ENCODE measurements around the gene STRIP1. TPM values are rescaled to one million over a fixed set of nuclear protein-coding genes. Genes with fewer than 3 reads are reported as not detected.

Gene STRIP1
- total RNA-seq, 6 experiments from 2014 or later, result 9.9 to 15.5 (median 12.4) TPM

GRCh38 chr1:110006516-110006915 lies 27.9 kb upstream of the STRIP1 start:
- Histone ChIP-seq H3K9me3 (no peaks in the 10 kb centered on the region), H3K4me3 (no peak overlapping the region), H3K27me3 (no peaks in the 10 kb centered on the region), H3K36me3 (peaks cover 0 to 24% (median 10%) of the 10 kb centered on the region in 4 donors), H3K4me1 (peaks cover 0 to 77% (median 26%) of the 10 kb centered on the region in 4 donors), H3K27ac (no peak overlapping the region)
- intact Hi-C loops (cut with DNase I), result no loop called here
- WGBS (ENCODE audit: insufficient coverage, low coverage, low lambda C conversion rate, missing lambda C conversion rate), result 9% methylated on average over 1 of the region's 1 CpG
- ATAC-seq (no peak), DNase-seq (no peak)
- TF ChIP-seq, protein P1, sequence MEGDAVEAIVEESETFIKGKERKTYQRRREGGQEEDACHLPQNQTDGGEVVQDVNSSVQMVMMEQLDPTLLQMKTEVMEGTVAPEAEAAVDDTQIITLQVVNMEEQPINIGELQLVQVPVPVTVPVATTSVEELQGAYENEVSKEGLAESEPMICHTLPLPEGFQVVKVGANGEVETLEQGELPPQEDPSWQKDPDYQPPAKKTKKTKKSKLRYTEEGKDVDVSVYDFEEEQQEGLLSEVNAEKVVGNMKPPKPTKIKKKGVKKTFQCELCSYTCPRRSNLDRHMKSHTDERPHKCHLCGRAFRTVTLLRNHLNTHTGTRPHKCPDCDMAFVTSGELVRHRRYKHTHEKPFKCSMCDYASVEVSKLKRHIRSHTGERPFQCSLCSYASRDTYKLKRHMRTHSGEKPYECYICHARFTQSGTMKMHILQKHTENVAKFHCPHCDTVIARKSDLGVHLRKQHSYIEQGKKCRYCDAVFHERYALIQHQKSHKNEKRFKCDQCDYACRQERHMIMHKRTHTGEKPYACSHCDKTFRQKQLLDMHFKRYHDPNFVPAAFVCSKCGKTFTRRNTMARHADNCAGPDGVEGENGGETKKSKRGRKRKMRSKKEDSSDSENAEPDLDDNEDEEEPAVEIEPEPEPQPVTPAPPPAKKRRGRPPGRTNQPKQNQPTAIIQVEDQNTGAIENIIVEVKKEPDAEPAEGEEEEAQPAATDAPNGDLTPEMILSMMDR (IDR thresholded peaks at IDR 0.05), result no peak
- TF ChIP-seq POLR2A (IDR thresholded peaks at IDR 0.05), result no peak

GRCh38 chr1:110007046-110007830 lies 27.2 kb upstream of the STRIP1 start:
- Histone ChIP-seq H3K4me1 (peaks cover 0 to 83% (median 29%) of the 10 kb centered on the region in 4 donors), H3K36me3 (peaks cover 0 to 30% (median 13%) of the 10 kb centered on the region in 4 donors), H3K27ac (no peak overlapping the region), H3K4me3 (no peak overlapping the region), H3K9me3 (no peaks in the 10 kb centered on the region), H3K27me3 (no peaks in the 10 kb centered on the region)
- ATAC-seq (peak in 1 of 4 donors; percentile 6), DNase-seq (no peak)
- no peak for TF ChIP-seq POLR2A (IDR thresholded peaks at IDR 0.05)
- TF ChIP-seq, protein P1 (IDR thresholded peaks at IDR 0.05), result no peak
- WGBS (ENCODE audit: insufficient coverage, low coverage, low lambda C conversion rate, missing lambda C conversion rate), result 45% methylated on average over 4 of the region's 4 CpGs
- intact Hi-C loops (cut with DNase I), result no loop called here

- intact Hi-C loops (cut with DNase I), result no loop called here
- WGBS (ENCODE audit: insufficient coverage, low coverage, low lambda C conversion rate, missing lambda C conversion rate), result 24% methylated on average over 7 of the region's 7 CpGs
- H3K9me3 ChIP-seq, result no peaks in the 10 kb centered on the region
- H3K27me3 ChIP-seq, result no peaks in the 10 kb centered on the region
- H3K36me3 ChIP-seq, result peaks cover 0 to 48% (median 16%) of the 10 kb centered on the region in 4 donors
- H3K4me3 ChIP-seq, result no peak overlapping the region
- peak in 1 of 3 donors; percentile 68 for DNase-seq
- H3K27ac ChIP-seq, result peak overlapping the region in 2 of 3 donors; percentile 8 to 31
- no peak for TF ChIP-seq POLR2A (IDR thresholded peaks at IDR 0.05)
- TF ChIP-seq, protein P1 (IDR thresholded peaks at IDR 0.05), result no peak
- ATAC-seq, result peak; percentile 64 to 86 (median 78)
- H3K4me1 ChIP-seq, result peaks cover 0 to 74% (median 23%) of the 10 kb centered on the region in 4 donors
Measured at GRCh38 chr1:110008971-110009565, 25.4 kb upstream of the STRIP1 start.

- no peaks in the 10 kb centered on the region for H3K27me3 ChIP-seq
- H3K27ac ChIP-seq, result no peak overlapping the region
- H3K9me3 ChIP-seq, result no peaks in the 10 kb centered on the region
- peaks cover 0 to 48% (median 17%) of the 10 kb centered on the region in 4 donors for H3K4me1 ChIP-seq
- intact Hi-C loops (cut with DNase I), result no loop called here
- H3K36me3 ChIP-seq, result peaks cover 0 to 73% (median 31%) of the 10 kb centered on the region in 4 donors
- ATAC-seq (peak; percentile 79 to 89 (median 86)), DNase-seq (no peak)
- no peak overlapping the region for H3K4me3 ChIP-seq
- TF ChIP-seq, protein P1 (IDR thresholded peaks at IDR 0.05), result peak; percentile 41 to 69 (median 58)
- TF ChIP-seq POLR2A (IDR thresholded peaks at IDR 0.05), result no peak
- 40% methylated on average over 2 of the region's 2 CpGs for WGBS (ENCODE audit: insufficient coverage, low coverage, low lambda C conversion rate, missing lambda C conversion rate)
Measured at GRCh38 chr1:110011527-110012041, 22.8 kb upstream of the STRIP1 start.

All from right lobe of liver (tissue), 6 donors.